Measurements from ENCODE around the gene TLX1.
A peak's percentile ranks its signal among the peaks of the same experiment; 100 is the strongest.

The TLX1 gene

DNA sequence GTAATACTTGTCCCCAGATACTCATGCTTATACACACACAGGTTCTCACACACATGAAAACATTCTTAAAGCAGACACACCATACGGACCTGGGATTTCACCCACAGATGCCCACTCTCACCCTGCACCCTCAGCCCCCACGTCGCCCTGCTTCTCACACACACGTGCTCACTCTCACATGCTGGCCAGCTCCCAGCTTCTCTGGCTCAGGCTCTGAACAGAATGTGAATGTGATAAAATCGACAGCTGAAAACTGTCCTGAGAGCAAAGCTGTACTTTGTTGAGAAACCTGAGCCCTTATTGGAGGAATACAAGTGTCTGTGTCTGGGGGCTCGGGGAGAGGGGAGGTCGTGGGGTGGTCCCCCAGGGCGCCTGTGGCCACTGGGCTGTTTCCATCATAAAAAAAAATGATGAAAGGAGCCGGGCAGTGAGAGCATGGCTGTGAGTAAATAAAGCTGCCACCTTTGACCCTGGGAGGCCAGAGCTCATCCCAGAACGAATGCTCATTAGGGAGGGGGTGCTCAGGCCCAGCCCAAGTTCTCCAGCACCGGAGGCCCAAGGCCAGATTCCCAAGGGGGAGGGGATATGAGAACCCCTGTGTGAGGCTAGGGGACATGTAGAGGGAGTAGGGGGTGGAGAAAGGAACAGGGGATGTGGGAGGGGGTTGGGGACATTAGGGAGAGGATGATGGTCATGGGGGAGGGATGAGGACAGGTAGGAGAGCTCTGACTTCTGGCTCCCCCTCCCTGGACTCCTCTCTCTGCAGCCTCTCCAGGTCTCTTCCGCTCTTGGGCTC is 18.1 kb upstream of the TLX1 start:
- no peak for DNase-seq

GRCh38 chr10:101113890-101114403 is 17.2 kb upstream of the TLX1 start:
- no peak for DNase-seq

- no peak for DNase-seq
These were observed 16.5 kb upstream of the TLX1 start for GRCh38 chr10:101114646-101115045.

GRCh38 chr10:101116754-101117153 is 14.3 kb upstream of the TLX1 start:
- no peak for DNase-seq

DNA sequence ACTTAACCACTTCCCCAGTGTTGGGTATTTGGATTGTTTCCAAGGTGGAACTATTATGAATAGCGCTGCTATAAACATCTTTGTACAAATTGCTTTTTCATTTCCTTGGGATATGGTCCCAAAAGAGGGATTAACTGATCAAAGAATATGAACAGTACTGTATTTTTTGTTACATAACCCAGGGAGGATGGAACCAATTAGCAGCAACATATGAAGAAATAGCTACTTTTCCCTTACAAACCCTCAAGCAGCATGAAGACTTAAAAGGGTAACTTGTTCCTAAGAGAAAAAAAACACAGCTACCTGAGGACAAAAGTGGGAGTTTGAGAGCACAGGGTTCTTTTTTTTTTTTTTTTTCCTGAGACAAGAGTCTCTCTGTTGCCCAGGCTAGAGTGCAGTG is 13.1 kb upstream of the TLX1 start:
- DNase-seq: no peak

DNA sequence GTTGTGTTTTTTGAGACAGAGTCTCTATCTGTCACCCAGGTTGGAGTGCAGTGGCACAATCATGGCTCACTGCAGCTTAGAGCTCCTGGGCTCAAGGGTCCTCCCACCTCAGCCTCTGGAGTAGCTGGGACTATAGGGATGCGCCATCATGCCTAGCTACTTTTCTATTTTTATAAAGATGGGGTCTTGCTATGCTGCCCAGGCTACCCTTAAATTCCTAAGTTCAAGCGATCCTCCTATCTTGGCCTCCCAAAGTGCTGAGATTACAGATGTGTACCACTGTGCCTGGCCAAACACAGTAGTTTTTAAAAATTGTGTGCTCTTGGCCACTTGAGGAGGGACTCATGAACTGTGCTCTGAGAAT is 10.6 kb upstream of the TLX1 start:
- no peak for DNase-seq

- peak; percentile 19 for DNase-seq
These were observed 10.0 kb upstream of the TLX1 start for GRCh38 chr10:101120884-101121653.

GRCh38 chr10:101121654-101122031 is 9.5 kb upstream of the TLX1 start:
- no peak for DNase-seq

- DNase-seq: no peak
These were observed 8.6 kb upstream of the TLX1 start for GRCh38 chr10:101122270-101123084.

GRCh38 chr10:101123085-101123814 is 7.8 kb upstream of the TLX1 start:
- no peak for DNase-seq

GRCh38 chr10:101123815-101124617 is 7.1 kb upstream of the TLX1 start:
- no peak for DNase-seq

DNA sequence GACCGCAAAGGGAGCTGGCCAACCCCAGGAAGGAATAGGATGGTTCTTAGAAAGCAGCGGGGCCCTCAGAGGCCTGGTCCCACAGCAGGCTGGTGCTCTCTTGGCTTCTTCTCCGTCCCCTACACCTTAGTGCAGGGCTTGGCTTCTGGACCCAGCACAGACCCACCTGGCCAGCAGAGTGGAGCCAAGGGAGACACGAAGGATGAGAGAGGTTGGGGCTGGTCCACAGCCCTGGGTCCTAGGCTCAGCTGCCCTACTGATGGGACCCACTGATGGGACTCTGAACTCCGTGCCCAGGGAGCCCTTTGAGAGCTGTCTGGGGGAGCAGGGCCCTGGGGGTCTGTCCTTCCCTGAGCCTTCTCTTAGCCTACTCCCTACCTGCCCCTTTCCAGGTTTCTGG is 6.2 kb upstream of the TLX1 start:
- no peak for DNase-seq

DNA sequence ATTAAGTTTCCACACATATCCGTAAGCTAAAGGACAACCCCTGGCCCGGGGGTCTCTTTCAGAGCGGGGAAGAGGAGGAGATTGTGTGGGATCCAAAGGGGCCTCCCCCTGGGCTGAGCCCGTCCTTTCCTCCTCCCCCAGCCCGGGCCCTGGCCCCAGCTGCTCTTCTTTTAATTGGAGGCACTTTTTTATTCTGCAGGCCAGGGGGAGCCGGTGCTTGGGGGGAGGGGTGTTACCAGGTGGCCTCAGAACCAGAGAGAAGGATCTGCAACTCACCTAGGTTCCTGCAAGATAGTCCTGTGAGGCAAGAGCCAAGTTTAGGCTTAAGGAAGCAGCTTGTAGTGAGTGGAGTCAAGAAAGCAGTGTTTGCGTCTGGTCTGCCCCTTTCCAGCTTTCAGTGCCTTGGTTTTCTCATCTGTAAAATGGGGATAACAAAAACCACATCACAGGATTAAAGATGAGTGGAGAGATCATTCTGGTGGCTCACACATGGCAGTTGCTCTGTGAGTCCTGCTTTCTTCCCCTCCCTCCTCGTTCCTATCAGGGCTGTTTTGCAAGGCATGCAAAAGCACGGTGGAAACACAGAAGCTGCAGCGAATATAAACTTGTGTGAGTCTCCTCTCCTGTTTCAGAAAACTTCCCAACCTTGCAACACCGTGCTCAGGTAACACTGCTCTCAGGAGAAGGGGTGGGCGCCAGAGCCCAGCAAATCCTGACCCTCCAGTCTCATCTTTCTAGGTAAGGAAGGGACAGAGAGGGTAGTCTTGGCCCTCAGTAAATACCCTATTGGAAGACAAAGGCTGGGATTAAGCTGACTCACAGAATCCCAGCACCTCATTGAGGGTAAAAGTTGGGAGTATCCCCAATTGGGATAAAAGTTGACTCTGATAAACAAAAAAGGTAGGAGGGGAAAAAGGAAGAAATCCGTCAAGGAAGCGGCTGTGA is 4.1 kb upstream of the TLX1 start:
- no peak for DNase-seq

DNA sequence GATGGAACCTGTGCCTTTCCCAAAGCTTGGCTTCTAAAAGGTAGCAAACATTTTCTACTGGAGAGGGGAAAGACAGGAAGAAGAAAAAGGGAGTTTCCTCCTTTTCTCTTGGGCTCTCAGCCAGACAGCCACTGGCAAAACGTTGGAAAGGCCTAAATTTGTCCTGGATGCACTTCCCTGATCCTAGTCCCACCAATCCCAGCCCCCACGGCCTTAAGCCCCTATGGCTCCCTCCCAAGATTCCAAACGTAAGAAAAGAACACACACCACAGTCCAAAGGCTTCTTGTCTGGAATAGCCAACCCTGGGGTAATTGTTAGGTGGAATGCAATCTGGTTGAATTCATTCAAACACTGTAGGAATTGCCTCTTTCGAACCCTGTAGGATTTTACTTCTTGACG is 959 bp upstream of the TLX1 start:
- no peak for DNase-seq

GRCh38 chr10:101131962-101132635 is 999 bp downstream of the TLX1 start:
- DNase-seq: no peak

- no peak for DNase-seq
These were observed 1.8 kb downstream of the TLX1 start for GRCh38 chr10:101132636-101133473.

GRCh38 chr10:101133489-101134298 is 2.6 kb downstream of the TLX1 start:
- no peak for DNase-seq
